Urinary bladder (tissue), 4 donors: ENCODE data around the gene ATP1A3. TPM values are rescaled to one million over a fixed set of nuclear protein-coding genes. Genes with fewer than 3 reads are reported as not detected.

Source experiments
- DNase-seq: peaks from one replicate; pipeline ENCODE4 v3.0.0-alpha.2; 2015; ENCODE audit errors: extremely low spot score
- H3K27ac ChIP-seq: one replicate; pipeline ENCODE4 v1.5.1; 2013; ENCODE audit warnings: low read depth, mild to moderate bottlenecking, moderate library complexity
- H3K36me3 ChIP-seq: one replicate; pipeline ENCODE4 v1.6.1; 2013; ENCODE audit warnings: mild to moderate bottlenecking, moderate library complexity; ENCODE audit not compliant: insufficient read depth
- H3K4me1 ChIP-seq: one replicate; pipeline ENCODE4 v1.6.1; 2013; ENCODE audit warnings: mild to moderate bottlenecking, moderate library complexity; ENCODE audit not compliant: insufficient read depth
- H3K4me3 ChIP-seq: one replicate; pipeline ENCODE4 v1.5.1; 2013; ENCODE audit warnings: low read depth, low read length
- WGBS: extraction: QIAGEN DNeasy Blood & Tissue Kit; methylation state at CpG from one replicate; pipeline ENCODE4 v1.1.7; 2013; 5-methylcytosine and 5-hydroxymethylcytosine counted together
- polyA plus RNA-seq: library from polyadenylated mRNA; stranded (reverse); fragments of 200-250 nt; gene quantifications from one replicate; pipeline ENCODE4 v1.2.3, GENCODE V29; 2013
- total RNA-seq: library from RNA; depleted of rRNA; stranded (reverse); fragments of >200 nt; gene quantifications from one replicate; pipeline ENCODE4 v1.2.3, GENCODE V29; 2014
- donor health status: healthy with polysubstance abuse.
- donor health status: healthy.

ATP1A3 gene
- total and polyA plus RNA-seq, 2 donors, result 0.37 to 0.77 TPM

DNA sequence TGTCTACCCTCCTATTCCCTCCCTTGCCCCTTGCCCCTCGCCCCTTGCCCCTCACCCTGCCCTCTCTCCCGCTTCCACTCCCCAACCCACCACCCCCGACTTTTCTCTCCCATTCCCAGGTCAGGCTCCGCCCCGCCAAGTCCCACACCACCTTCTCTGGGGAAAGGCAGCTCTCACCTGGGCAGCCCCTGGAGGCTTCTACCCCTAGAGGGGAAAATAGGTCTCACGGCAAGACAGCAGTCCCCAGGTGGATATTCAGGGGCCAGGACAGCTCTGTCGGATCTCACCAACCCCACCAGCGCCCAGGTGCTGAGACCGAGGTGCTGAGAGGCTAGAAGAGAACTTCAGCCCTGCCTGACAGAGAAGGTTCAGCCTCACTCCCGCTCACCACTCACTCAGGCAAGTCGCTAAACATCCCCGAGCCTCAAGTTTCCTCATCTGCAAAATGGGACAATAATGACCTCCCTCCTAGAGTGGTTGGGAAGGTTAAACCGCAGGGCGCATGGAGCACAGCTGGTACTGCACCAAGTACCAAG is 64.4 kb downstream of the ATP1A3 start:
- Histone ChIP-seq H3K4me1 (peaks cover 2% of the 10 kb centered on the region), H3K36me3 (no peaks in the 10 kb centered on the region), H3K4me3 (no peak overlapping the region), H3K27ac (no peak overlapping the region)
- 14% methylated on average over 14 of the region's 14 CpGs for WGBS
- no peak for DNase-seq

DNA sequence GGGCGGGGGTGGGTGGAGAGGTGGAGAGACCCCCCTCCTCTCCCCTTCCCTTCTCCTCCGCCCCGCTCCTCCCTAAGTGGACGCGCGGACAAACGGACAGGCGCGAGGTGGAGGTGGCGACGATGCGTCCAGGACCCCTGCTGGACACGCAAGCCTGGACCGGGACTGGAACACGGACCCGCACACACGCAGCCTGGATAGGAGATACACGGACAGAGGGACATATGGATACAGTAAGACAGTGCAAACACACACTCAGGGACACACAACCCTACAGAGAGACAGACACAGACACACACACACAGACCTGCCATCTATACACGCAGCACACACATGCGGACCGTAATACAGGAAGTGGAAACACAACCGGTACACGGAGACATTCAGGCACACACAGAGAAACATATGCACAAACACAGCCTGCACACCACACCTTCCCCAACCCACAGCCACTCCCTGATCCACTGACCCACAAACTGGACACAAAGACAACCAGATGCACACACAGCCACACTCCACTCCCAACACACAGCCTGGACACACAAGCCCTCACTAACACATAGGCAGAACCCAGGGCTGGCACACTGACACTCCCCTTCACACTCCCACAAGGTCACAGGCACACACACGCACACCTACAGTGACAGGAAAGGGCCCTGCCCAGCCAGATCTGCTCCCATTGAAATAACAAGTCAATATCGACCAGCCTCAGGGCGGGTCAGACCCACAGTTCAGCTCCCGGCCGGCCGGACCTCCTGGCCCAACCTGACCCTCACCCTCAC is 65.1 kb downstream of the ATP1A3 start:
- Histone ChIP-seq H3K27ac (no peak overlapping the region), H3K4me3 (peak overlapping the region; percentile 42), H3K4me1 (peaks cover 2% of the 10 kb centered on the region), H3K36me3 (no peaks in the 10 kb centered on the region)
- no peak for DNase-seq
- 4% methylated on average over 29 of the region's 29 CpGs for WGBS

GRCh38 chr19:41928221-41928683 is 65.8 kb downstream of the ATP1A3 start, which contains the start of gene ERFL:
Gene ERFL (minus strand): TSS chr19:41928449. CDS start chr19:41912919, 15,530 bp downstream.
- WGBS, result under 1% methylated on average over 49 of the region's 49 CpGs
- no peak for DNase-seq
- H3K4me1 ChIP-seq, result peaks cover 2% of the 10 kb centered on the region
- H3K36me3 ChIP-seq, result no peaks in the 10 kb centered on the region
- H3K27ac ChIP-seq, result no peak within 1 kb of the TSS
- peak within 1 kb of the TSS; percentile 42 for H3K4me3 ChIP-seq

- DNase-seq, result no peak
- Histone ChIP-seq H3K4me3 (peak overlapping the region; percentile 42), H3K27ac (no peak overlapping the region), H3K4me1 (peaks cover 2% of the 10 kb centered on the region), H3K36me3 (no peaks in the 10 kb centered on the region)
- 6% methylated on average over 43 of the region's 43 CpGs for WGBS
Observed at GRCh38 chr19:41927497-41928192, 66.4 kb downstream of the ATP1A3 start.

- Histone ChIP-seq H3K36me3 (no peaks in the 10 kb centered on the region), H3K27ac (no peak overlapping the region), H3K4me3 (no peak overlapping the region), H3K4me1 (peaks cover 2% of the 10 kb centered on the region)
- DNase-seq, result no peak
- WGBS, result 42% methylated on average over 16 of the region's 16 CpGs
Observed at GRCh38 chr19:41926763-41927496, 67.1 kb downstream of the ATP1A3 start.

GRCh38 chr19:41926028-41926762 is 67.8 kb downstream of the ATP1A3 start:
- WGBS, result 15% methylated on average over 27 of the region's 27 CpGs
- no peak for DNase-seq
- Histone ChIP-seq H3K36me3 (no peaks in the 10 kb centered on the region), H3K4me1 (peaks cover 2% of the 10 kb centered on the region), H3K27ac (no peak overlapping the region), H3K4me3 (no peak overlapping the region)

DNA sequence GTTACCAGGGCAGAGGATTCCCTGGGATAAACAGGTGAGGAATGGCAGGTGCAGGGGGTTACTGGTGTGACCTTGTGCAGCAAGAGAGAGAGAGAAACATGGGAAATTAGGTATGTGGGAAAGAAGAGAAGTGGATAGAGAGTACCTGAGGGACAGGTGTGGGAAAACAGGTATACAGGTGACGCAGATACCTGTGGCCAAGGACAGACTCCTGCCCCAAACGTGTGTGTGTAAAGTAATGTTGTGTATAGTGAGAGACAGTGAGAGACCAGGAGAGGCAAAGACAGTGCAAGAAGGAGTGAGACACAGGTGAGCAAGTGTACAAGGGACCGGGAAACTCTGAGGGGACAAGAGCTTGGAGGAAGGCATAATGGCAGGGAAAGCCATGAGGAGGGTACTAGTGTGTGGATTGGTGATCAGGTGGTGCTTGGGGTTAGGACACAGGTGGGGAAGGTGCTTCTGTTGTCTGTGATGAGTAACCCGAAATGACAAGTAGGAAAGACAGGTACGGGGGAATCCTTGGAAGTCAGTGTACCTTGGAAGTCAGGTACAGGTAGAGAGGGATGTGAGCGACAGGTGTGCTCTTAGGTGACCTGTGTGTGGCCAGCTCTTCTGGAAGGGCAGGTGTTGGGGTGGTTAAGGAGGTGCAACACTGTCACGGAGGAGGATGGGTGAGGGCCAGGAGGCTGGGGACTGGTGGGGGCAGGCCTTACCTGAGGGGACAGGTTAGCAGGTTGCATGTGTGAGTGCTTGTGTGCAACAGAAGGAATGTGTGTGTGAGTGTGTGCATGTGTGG is 68.6 kb downstream of the ATP1A3 start:
- Histone ChIP-seq H3K27ac (no peak overlapping the region), H3K4me1 (peaks cover 2% of the 10 kb centered on the region), H3K36me3 (no peaks in the 10 kb centered on the region), H3K4me3 (no peak overlapping the region)
- 40% methylated on average over 7 of the region's 7 CpGs for WGBS
- no peak for DNase-seq

DNA sequence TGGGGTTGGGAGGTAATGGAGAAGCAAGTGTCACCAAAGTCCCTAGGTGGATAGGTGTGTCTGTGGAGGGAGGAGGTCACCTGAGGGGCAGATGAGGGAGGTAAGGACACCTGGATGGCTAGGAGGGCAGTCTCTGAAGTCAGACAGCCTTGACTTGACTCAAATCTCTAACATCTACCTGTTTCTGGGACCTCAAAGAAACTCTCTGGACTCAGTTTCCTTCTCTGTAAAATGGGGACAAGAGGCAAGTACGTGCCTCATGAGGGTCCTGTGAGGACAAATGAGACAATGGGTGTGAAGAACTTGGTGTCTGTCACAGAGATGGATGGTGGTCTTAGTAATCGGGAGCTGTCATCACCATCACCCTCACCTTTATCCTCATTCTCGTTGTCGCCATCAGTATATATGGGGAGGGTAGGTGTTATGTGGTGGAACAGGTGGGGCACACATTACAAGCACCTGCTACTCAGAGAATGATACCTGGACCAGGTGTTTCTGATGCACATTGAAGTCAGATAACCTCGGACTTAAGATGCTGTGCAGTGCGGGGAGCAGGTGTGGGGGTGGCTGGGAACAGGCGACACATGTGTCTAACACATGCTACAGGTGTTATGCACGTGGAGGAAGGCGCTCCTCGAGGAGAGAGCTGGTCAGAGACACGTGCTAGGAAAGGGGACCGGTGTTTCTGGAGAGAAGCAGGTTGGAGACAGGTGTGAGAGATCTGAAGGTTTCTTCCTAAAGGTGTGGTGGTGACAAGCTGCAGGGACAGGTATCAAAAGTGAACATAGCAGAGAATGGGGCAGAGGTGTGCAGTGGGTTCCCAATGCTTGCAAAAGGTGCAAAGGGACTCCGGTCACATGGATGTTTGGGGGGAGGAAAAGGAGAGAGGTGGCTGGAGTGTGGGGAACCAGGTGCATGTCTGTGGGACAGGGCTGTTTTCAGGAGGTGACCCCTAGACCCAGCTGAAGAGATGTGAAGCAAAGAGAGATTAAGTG is 69.6 kb downstream of the ATP1A3 start:
- no peak for DNase-seq
- WGBS, result 41% methylated on average over 13 of the region's 13 CpGs
- H3K4me3 ChIP-seq, result no peak overlapping the region
- H3K4me1 ChIP-seq, result peaks cover 2% of the 10 kb centered on the region
- H3K27ac ChIP-seq, result no peak overlapping the region
- H3K36me3 ChIP-seq, result no peaks in the 10 kb centered on the region

- 23% methylated on average over 6 of the region's 6 CpGs for WGBS
Observed at GRCh38 chr19:41923045-41923788, 70.8 kb downstream of the ATP1A3 start.

DNA sequence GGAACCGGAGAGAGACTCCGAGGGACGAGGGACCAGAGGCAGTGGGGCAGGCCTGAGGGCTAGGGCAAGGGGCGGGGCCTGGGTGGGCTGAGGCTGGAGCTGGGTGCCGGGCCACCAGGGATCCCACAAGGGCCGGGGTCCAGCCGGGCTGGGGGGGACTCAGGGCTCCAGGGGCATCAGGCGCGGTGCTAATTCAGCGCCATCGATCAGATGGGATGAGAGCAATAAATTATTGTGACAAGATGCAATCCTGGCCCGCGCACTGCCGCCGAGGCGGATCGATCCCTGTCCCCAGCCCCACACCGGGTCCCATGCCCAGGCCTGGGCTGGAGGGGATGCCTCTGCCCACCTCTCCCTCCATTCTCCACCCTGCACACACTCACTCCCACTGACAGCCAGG is 71.4 kb downstream of the ATP1A3 start:
- WGBS, result 9% methylated on average over 18 of the region's 18 CpGs
- DNase-seq, result no peak
- Histone ChIP-seq H3K27ac (no peak overlapping the region), H3K4me1 (no peaks in the 10 kb centered on the region), H3K36me3 (no peaks in the 10 kb centered on the region), H3K4me3 (no peak overlapping the region)

More at GRCh38 chr19:41923045-41923788, 70.8 kb downstream of the ATP1A3 start:
- peaks cover 1% of the 10 kb centered on the region for H3K4me1 ChIP-seq
- no peak for DNase-seq
- no peaks in the 10 kb centered on the region for H3K36me3 ChIP-seq
- H3K4me3 ChIP-seq, result no peak overlapping the region
- H3K27ac ChIP-seq, result no peak overlapping the region
